ENCODE data around the gene MTF1.
"Not testable (repeated sequence)": the region's sequence is repeated elsewhere in the genome, so short reads cannot be mapped to it uniquely, and the experiment has no call there.

The MTF1 gene

DNA sequence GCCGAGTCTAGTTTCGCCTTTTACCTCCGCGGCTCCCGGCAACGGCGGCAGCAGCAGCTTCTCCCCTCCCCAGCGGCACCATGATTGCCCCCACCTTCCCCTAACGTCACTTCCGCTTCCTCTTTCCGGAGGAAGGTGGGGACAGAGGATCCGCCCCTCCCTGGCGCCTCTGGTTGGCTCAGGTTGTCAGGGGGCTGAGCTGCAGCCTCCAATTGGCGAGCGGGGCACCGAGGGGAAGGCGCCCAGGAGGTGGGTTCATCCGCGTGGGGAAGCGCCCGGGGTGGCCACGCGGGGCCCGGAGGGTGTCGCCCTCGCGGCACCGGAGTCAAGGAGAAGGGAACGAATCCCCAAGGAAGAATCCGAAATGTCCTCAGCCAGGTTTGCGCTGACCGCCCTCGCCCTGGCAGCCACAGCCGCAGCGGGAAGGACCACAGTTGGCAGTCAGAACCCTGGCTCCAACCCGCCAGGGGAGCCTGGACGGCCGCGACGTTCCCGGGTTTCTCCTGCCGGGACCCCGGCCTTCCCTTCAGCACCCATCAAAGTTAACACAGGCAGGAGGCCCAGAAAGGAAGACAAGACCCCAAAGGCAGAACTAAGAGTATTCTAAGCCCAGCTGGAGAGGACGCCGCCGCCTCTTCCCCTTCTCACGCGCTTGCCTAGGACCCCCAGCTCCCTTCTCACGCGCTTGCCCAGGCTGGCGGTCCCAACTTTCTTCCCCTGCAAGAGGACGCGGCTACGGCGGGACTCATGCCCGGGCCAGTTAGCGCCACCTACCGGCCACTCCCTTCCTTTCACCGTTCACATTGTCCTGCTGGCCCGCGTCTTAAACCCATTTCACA is at the start of gene MTF1:
Gene MTF1, minus strand, starts transcription at position 86 of the 839 bp plus-strand sequence. CDS start 1,934 bp downstream, outside the sequence.
- DNase-seq (ENCODE audit: low read depth): peak; percentile 96

GRCh38 chr1:37908531-37908930 is 49.1 kb upstream of the MTF1 start:
- not testable (repeated sequence) for DNase-seq (ENCODE audit: low read depth)

- DNase-seq (ENCODE audit: low read depth): not testable (repeated sequence)
These were observed 48.2 kb upstream of the MTF1 start for GRCh38 chr1:37907416-37908125.

DNA sequence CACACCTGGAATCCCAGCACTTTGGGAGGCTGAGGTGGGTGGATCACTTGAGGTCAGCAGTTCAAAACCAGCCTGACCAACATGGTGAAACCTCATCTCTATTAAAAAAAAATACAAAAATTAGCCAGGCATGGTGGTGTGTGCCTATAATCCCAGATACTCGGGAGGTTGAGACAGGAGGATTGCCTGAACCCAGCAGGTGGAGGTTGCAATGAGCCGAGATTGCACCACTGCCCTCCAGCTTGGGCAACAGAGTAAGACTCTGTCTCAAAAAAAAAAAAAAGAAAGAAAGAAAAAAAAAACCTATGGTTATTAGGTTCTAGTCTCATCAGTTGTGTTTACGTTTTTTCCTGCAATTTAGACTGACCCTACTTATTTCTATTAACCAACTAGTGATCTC is 47.2 kb upstream of the MTF1 start:
- DNase-seq (ENCODE audit: low read depth): not testable (repeated sequence)

DNA sequence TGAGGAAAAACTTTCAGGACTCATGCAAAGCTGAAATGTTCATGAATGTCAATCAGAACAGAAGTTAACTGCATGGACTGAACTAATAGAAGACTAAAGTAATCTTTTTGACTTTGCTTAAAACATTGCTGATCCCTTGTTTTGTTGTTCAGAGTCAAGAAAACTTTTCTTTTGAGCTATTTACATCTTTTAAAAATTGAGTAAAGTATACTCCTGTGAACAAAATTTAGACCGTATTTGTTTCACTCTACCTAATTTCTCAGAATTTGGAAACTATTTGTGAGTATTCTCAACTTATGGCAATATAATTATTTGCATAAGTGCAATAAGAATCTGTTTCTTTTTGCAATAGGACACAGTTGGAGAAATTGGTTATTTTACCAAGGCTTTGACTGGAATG is 46.3 kb upstream of the MTF1 start:
- peak; percentile 16 for DNase-seq (ENCODE audit: low read depth)

GRCh38 chr1:37903921-37904320 is 44.5 kb upstream of the MTF1 start:
- DNase-seq (ENCODE audit: low read depth): not testable (repeated sequence)

GRCh38 chr1:37902983-37903382 is 43.6 kb upstream of the MTF1 start:
- no peak for DNase-seq (ENCODE audit: low read depth)

DNA sequence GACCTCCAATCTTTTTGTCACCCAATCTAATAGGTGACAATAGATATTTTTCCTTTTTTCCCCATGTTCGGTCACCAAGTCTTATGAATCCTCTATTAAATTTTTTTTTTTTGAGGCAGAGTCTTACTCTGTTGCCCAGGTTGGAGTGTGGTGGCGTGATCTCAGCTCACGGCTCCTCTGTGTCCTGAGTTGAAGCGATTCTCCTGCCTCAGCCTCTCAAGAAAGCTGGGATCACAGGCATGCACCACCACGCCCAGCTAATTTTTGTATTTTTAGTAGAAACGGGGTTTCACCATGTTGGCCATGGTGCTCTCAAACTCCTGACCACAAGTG is 42.5 kb upstream of the MTF1 start:
- DNase-seq (ENCODE audit: low read depth): no peak

- no peak for DNase-seq (ENCODE audit: low read depth)
These were observed 42.0 kb upstream of the MTF1 start for GRCh38 chr1:37901191-37901892.

DNA sequence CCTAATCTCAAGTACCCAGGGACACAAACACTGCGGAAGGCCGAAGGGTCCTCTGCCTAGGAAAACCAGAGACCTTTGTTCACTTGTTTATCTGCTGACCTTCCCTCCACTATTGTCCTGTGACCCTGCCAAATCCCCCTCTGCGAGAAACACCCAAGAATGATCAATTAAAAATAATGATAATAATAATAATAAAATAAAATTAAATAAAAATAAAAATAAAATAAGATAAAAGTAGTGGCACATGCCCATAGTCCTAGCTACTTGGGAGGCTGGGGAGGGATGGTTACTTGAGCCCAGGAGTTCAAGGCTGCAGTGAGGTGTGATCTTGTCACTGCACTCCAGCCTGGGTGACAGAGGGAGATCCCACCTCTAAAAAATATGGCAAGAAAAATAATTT is 38.2 kb upstream of the MTF1 start:
- not testable (repeated sequence) for DNase-seq (ENCODE audit: low read depth)

- DNase-seq (ENCODE audit: low read depth): no peak
These were observed 34.3 kb upstream of the MTF1 start for GRCh38 chr1:37893673-37894072.

GRCh38 chr1:37892151-37893047 is 33.0 kb upstream of the MTF1 start:
- DNase-seq (ENCODE audit: low read depth): peak; percentile 88

DNA sequence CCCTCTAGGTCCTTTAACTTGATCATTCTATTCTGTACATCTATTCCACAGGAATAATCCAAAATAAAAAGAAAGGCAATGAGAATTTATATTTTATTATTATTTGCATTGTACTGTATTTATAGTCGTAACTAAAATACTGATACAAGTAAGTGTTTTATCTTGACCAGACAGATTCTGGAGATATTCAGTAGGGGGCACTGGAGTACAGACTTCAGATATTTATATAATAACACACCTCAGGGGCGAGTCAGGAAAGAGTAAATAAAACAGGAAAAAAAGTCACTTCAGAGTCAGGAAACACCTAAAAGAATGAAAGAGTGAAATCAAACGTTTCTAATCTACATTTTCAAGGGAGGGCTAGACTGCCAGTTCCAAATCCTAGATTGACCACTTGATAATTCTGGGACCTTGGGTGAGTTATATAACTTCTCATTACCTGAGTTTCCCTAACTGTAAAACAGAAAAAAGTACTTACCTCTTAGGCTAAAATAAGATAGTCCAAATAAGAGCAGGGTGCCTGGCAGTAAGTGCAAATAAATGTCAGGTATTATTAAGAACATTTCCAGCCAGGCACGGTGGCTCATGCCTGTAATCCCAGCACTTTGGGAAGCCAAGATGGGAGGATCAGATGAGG is 31.1 kb upstream of the MTF1 start:
- peak; percentile 55 for DNase-seq (ENCODE audit: low read depth)

DNA sequence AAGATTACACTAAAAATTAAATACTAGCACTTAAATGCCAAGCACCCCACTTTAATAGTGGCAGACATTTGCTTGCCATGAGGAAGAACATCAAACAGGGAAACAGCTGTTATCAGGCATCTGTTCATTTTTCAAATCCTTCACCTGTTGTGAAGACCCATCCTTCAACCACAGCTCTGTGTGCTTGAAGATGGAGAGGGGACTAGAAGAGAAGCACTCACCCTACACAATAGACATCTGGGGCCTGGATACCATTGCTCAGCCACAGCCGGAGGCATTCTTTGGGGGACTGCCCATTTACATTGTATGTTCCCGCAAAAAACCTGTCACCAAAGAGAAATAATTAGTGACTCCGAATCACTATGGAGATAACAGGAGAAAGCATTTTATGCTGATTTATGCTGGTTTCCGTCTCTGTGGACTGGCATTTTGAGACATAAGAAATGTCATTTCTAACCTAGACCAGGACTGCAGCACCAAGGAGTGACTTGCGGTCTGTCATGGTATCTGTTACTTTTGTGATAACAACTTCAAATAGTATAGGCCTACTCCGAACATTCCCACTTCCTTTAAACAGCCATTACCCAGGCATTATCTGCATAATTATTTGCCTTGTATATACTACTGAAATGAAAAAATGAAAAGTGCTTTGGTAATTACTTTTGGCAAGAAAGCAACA is 28.8 kb upstream of the MTF1 start:
- no peak for DNase-seq (ENCODE audit: low read depth)

DNA sequence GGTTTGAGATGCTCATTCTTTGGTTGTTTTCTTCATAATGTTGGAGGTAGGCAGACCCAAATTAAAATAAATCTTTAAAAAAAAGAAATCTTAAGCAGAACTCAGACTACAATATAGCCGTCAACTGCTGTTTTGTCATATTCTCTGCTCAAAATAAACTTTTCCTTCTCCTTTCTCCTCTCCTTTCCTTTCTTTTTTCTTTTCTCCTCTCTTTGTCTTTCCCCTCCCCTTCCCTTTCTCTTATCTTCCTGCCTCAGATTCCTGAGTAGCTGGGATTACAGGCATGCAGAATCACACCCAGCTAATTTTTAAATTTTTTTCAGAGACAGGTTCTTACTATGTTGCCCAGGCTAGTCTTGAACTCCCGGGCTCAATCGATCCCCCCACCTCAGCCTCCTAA is 24.8 kb upstream of the MTF1 start:
- no peak for DNase-seq (ENCODE audit: low read depth)

DNA sequence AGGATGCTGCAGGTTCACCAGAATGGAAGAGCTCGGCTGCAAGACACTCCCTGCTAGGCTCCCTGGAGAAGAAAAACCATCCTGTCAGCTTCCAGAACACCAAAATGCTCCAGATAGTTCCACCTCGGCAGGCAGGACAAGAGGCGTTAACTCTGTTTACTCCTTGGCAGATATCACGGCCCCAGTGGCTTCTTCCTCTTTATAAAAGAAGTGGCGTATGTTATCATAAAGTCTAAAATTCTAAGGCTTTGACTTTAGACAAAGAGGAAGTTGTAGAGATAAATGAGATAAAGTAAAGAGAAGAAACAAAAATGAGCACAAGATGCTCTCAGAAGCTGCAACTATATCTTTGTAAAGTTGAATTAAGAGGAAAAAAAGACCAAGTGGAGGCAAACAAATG is 24.3 kb upstream of the MTF1 start:
- DNase-seq (ENCODE audit: low read depth): no peak

- DNase-seq (ENCODE audit: low read depth): no peak
These were observed 20.5 kb upstream of the MTF1 start for GRCh38 chr1:37879865-37880264.

DNA sequence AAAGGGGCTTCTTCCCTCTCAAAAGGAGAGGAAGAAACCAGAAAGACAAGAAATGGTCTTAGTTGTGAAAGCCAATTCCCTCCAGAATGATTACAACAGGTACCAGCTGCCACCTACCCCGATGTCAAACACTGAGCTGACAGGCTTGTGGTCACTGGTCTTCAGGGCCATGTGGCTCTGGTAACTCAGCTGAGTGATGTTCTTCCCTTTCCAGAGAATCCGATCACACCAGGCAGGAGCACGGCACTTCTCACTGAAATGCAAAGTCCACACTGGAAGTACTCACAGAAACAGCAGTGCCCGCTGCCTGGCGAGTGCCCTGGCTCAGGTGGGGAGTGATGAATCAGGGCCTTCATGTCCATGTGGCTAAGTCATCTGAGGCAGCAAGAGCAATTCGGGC is 18.7 kb upstream of the MTF1 start:
- DNase-seq (ENCODE audit: low read depth): no peak

- DNase-seq (ENCODE audit: low read depth): peak; percentile 29
These were observed 16.4 kb upstream of the MTF1 start for GRCh38 chr1:37875833-37876232.

GRCh38 chr1:37872692-37873091 is 13.3 kb upstream of the MTF1 start:
- no peak for DNase-seq (ENCODE audit: low read depth)

- DNase-seq (ENCODE audit: low read depth): no peak
These were observed 9.1 kb upstream of the MTF1 start for GRCh38 chr1:37868466-37868865.
